Measurements from ENCODE around the gene LHFPL6.
A peak's percentile ranks its signal among the peaks of the same experiment; 100 is the strongest.

LHFPL6 gene

DNA sequence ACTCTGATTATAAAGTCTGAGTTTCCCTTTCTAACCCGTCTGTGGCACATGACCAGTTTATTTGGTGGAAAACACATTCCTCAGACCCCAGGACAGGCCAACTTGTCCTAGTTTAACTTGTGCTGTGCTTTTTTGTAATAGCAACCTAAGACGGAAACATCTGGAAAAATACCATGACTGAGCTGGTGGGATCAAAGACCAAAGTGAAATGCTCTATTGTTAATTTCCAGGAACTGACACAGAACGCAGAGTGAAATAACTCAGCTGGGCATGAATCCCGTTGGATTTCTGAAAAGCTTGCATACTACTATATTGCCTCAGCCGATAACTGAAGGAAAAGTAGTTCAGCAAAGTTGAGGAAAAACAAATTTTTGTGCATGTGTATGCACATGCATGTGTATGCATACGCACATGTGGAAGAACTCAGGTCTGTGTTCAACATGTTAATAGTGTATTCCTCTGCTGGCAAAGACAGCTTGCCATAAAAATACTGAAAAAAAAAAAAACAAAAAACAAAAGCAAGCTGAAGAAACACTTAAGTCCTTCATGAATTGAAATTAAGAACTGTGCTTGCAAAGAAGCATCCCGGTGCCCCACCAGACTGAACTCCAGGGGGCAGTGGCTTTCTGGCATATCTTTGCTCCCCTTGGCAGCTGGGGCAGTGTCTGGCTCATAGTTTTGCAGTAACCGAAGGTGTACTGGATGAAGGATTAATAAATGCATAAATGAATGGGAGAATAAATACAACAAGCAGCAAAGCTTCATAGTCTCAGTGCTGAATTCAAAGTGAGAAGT is 187.8 kb downstream of the LHFPL6 start:
- TF ChIP-seq YY1 (IDR thresholded peaks at IDR 0.05; ENCODE audit: low read depth) = no peak
- TF ChIP-seq CREB1 (IDR thresholded peaks at IDR 0.05; ENCODE audit: low read depth) = no peak
- no peak for TF ChIP-seq ZBTB7A (IDR thresholded peaks at IDR 0.05; ENCODE audit: low read depth)
- no peak for TF ChIP-seq TCF12 (IDR thresholded peaks at IDR 0.05; ENCODE audit: low read depth)
- TF ChIP-seq RAD21 (IDR thresholded peaks at IDR 0.05; ENCODE audit: low read depth) = peak; percentile 59
- TF ChIP-seq EP300 (IDR thresholded peaks at IDR 0.05; ENCODE audit: borderline replicate concordance) = no peak
- TF ChIP-seq NFIC (IDR thresholded peaks at IDR 0.05) = no peak
- TF ChIP-seq TAF1 (IDR thresholded peaks at IDR 0.05; ENCODE audit: low read depth) = no peak

DNA sequence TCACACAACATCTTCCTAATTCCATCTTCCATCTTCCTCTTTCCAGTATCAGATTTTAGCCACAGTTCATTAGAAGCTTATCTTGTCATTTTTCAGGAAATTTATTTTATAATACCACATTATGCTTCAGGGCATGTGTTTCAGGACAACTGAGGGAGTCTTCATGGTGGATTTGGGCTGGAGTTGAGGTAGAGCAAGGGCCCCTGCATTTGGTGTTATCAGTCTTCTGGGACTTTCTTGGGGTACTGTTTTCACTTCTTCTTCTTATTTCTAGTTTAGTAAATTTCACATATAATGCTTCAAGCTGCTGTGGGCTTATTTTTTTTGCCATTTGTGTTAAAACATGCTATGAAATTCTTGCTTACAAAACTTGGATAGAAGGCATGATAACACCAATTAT is 188.7 kb downstream of the LHFPL6 start:
- no peak for TF ChIP-seq EGR1 (IDR thresholded peaks at IDR 0.05)
- TF ChIP-seq NFIC (IDR thresholded peaks at IDR 0.05) = no peak
- TF ChIP-seq EP300 (IDR thresholded peaks at IDR 0.05; ENCODE audit: borderline replicate concordance) = no peak
- TF ChIP-seq TCF12 (IDR thresholded peaks at IDR 0.05; ENCODE audit: low read depth) = no peak
- TF ChIP-seq CREB1 (IDR thresholded peaks at IDR 0.05; ENCODE audit: low read depth) = no peak
- no peak for TF ChIP-seq CEBPB (IDR thresholded peaks at IDR 0.05)
- no peak for TF ChIP-seq TEAD4 (IDR thresholded peaks at IDR 0.05)
- TF ChIP-seq FOXM1 (IDR thresholded peaks at IDR 0.05; ENCODE audit: borderline replicate concordance, low read depth) = no peak
- TF ChIP-seq, protein P1, sequence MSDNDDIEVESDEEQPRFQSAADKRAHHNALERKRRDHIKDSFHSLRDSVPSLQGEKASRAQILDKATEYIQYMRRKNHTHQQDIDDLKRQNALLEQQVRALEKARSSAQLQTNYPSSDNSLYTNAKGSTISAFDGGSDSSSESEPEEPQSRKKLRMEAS (IDR thresholded peaks at IDR 0.05) = no peak
- no peak for TF ChIP-seq YY1 (IDR thresholded peaks at IDR 0.05; ENCODE audit: low read depth)
- TF ChIP-seq, protein P2, sequence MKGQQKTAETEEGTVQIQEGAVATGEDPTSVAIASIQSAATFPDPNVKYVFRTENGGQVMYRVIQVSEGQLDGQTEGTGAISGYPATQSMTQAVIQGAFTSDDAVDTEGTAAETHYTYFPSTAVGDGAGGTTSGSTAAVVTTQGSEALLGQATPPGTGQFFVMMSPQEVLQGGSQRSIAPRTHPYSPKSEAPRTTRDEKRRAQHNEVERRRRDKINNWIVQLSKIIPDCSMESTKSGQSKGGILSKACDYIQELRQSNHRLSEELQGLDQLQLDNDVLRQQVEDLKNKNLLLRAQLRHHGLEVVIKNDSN (IDR thresholded peaks at IDR 0.05) = no peak
- no peak for TF ChIP-seq ZBTB7A (IDR thresholded peaks at IDR 0.05; ENCODE audit: low read depth)
- TF ChIP-seq, protein P3, sequence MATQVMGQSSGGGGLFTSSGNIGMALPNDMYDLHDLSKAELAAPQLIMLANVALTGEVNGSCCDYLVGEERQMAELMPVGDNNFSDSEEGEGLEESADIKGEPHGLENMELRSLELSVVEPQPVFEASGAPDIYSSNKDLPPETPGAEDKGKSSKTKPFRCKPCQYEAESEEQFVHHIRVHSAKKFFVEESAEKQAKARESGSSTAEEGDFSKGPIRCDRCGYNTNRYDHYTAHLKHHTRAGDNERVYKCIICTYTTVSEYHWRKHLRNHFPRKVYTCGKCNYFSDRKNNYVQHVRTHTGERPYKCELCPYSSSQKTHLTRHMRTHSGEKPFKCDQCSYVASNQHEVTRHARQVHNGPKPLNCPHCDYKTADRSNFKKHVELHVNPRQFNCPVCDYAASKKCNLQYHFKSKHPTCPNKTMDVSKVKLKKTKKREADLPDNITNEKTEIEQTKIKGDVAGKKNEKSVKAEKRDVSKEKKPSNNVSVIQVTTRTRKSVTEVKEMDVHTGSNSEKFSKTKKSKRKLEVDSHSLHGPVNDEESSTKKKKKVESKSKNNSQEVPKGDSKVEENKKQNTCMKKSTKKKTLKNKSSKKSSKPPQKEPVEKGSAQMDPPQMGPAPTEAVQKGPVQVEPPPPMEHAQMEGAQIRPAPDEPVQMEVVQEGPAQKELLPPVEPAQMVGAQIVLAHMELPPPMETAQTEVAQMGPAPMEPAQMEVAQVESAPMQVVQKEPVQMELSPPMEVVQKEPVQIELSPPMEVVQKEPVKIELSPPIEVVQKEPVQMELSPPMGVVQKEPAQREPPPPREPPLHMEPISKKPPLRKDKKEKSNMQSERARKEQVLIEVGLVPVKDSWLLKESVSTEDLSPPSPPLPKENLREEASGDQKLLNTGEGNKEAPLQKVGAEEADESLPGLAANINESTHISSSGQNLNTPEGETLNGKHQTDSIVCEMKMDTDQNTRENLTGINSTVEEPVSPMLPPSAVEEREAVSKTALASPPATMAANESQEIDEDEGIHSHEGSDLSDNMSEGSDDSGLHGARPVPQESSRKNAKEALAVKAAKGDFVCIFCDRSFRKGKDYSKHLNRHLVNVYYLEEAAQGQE (IDR thresholded peaks at IDR 0.05; ENCODE audit: low read depth) = no peak
- TF ChIP-seq RAD21 (IDR thresholded peaks at IDR 0.05; ENCODE audit: low read depth) = no peak

DNA sequence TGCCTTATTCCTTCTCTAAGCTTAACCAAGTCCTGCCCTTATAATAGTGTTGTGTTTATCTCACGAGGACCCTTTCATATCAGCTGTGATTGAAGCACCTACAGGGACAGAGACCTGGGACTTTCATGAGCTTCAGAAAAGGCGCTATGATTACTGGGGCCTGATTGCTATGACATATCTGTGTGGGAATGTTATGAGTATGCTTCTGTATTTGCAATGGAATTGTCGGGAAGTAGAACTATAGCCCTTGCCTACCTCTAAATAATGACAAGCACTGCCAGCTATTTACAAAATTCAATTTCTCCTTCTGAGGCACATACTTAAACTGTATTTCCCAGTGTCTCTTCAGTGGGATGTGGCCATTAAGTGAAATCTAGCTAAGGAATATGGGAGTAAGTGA is 191.5 kb downstream of the LHFPL6 start:
- no peak for TF ChIP-seq ZBTB7A (IDR thresholded peaks at IDR 0.05; ENCODE audit: low read depth)
- no peak for TF ChIP-seq TAF1 (IDR thresholded peaks at IDR 0.05; ENCODE audit: low read depth)
- no peak for TF ChIP-seq EP300 (IDR thresholded peaks at IDR 0.05; ENCODE audit: borderline replicate concordance)
- no peak for TF ChIP-seq NFIC (IDR thresholded peaks at IDR 0.05)
- no peak for TF ChIP-seq TEAD4 (IDR thresholded peaks at IDR 0.05)
- no peak for TF ChIP-seq CEBPB (IDR thresholded peaks at IDR 0.05)
- TF ChIP-seq YY1 (IDR thresholded peaks at IDR 0.05; ENCODE audit: low read depth) = no peak
- TF ChIP-seq, protein P3 (IDR thresholded peaks at IDR 0.05; ENCODE audit: low read depth) = no peak
- TF ChIP-seq, protein P2 (IDR thresholded peaks at IDR 0.05) = no peak
- no peak for TF ChIP-seq RAD21 (IDR thresholded peaks at IDR 0.05; ENCODE audit: low read depth)
- no peak for TF ChIP-seq FOXM1 (IDR thresholded peaks at IDR 0.05; ENCODE audit: borderline replicate concordance, low read depth)
- TF ChIP-seq, protein P1 (IDR thresholded peaks at IDR 0.05) = no peak
- TF ChIP-seq EGR1 (IDR thresholded peaks at IDR 0.05) = no peak

DNA sequence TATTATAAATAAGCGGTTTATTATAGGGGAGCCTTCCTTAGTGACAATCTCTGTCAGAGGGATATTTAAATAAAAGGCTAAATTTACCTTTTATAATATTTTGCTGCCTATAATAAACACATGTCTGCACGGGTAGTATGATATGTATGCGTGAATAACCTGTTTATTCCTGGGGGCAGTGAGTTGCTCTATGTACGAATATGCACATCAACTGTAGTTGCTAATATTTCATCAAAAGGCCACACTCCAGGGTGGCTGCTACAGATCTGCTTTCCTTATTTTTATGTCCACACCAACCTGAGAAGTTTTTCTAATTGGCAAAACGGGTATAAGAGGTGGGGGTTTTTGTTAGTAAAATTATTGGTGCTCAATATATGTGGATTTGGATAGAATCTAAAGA is 192.0 kb downstream of the LHFPL6 start:
- TF ChIP-seq, protein P1 (IDR thresholded peaks at IDR 0.05) = no peak

DNA sequence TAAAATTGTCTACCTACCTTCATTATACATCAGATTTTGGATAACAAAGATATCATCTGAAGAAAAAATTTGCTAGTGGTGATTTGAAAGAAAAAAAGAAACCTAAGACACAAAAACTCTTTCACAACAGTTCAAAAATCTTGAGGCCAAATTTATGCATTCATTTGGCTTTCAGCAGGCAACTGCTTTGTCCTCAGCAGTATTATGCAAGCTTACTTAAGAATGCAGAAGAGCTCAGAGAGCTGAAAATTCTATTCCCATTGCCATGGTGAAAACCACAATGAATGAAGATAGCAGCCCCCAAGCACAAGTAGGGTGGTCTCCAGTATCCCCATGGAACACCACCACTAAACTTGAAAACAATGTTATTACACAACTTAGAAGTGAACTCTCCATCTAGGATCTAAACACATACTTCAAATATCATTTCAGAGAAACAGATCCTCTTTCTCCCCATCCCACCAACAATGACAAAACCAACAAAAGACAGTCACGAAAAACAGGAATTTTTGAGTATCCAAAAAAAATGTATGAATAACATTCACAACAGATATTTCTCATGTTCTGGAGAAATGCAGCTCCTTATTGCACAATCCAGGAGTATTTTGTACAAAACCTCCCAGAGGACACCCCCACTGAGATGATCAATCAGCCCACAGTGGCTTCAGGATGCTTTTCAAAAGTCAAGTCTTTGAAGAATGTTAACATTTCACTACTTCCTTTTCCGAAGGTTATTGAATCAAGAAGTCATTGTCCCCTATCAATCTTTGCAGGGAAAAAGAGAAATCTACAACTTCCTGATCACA is 192.7 kb downstream of the LHFPL6 start:
- TF ChIP-seq EP300 (IDR thresholded peaks at IDR 0.05; ENCODE audit: borderline replicate concordance) (no peak), YY1 (IDR thresholded peaks at IDR 0.05; ENCODE audit: low read depth) (no peak), ZBTB7A (IDR thresholded peaks at IDR 0.05; ENCODE audit: low read depth) (no peak), CEBPB (IDR thresholded peaks at IDR 0.05) (no peak), FOXM1 (IDR thresholded peaks at IDR 0.05; ENCODE audit: borderline replicate concordance, low read depth) (no peak), EGR1 (IDR thresholded peaks at IDR 0.05) (no peak), RAD21 (IDR thresholded peaks at IDR 0.05; ENCODE audit: low read depth) (no peak), NFIC (IDR thresholded peaks at IDR 0.05) (no peak), TEAD4 (IDR thresholded peaks at IDR 0.05) (no peak), CREB1 (IDR thresholded peaks at IDR 0.05; ENCODE audit: low read depth) (no peak), TCF12 (IDR thresholded peaks at IDR 0.05; ENCODE audit: low read depth) (no peak), TAF1 (IDR thresholded peaks at IDR 0.05; ENCODE audit: low read depth) (no peak)
- TF ChIP-seq, protein P1 (IDR thresholded peaks at IDR 0.05) = no peak
- TF ChIP-seq, protein P3 (IDR thresholded peaks at IDR 0.05; ENCODE audit: low read depth) = no peak
- TF ChIP-seq, protein P2 (IDR thresholded peaks at IDR 0.05) = no peak
